Pericardium fibroblast (primary cell): ENCODE data around the gene MAGEA9B. TPM values are rescaled to one million over a fixed set of nuclear protein-coding genes. Genes with fewer than 3 reads are reported as not detected.

Source experiments
- total RNA-seq: library from RNA; depleted of rRNA; stranded (reverse); fragments of >200 nt; gene quantifications from 2 replicates; pipeline ENCODE4 v1.2.3, GENCODE V29; 2015

The MAGEA9B gene, protein sequence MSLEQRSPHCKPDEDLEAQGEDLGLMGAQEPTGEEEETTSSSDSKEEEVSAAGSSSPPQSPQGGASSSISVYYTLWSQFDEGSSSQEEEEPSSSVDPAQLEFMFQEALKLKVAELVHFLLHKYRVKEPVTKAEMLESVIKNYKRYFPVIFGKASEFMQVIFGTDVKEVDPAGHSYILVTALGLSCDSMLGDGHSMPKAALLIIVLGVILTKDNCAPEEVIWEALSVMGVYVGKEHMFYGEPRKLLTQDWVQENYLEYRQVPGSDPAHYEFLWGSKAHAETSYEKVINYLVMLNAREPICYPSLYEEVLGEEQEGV
- not detected in 2 replicates for total RNA-seq

DNA sequence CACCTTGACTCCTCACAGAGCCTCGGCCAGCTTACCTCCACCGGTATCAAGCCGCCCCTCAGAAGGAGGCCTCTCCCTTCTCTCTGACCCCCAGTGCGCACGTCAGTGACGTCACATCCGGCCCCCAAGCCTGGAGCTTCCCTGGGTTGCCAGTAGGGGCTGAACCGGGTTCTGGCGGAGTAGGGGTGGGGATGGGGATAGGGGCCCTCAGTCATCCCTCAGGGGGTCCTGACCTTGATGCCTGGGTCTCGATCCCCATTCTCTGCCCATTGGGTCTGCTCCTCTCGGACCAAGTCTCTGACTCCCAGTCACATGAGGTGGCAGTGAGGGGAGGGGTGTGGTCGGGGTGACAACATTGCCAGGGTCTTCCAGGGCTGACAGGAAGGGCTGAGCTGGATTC lies at the start of gene MAGEA9B:
Gene MAGEA9B (minus strand): TSS at position 101 of the 400 bp plus-strand sequence. CDS start 4,280 bp downstream, outside the sequence.

DNA sequence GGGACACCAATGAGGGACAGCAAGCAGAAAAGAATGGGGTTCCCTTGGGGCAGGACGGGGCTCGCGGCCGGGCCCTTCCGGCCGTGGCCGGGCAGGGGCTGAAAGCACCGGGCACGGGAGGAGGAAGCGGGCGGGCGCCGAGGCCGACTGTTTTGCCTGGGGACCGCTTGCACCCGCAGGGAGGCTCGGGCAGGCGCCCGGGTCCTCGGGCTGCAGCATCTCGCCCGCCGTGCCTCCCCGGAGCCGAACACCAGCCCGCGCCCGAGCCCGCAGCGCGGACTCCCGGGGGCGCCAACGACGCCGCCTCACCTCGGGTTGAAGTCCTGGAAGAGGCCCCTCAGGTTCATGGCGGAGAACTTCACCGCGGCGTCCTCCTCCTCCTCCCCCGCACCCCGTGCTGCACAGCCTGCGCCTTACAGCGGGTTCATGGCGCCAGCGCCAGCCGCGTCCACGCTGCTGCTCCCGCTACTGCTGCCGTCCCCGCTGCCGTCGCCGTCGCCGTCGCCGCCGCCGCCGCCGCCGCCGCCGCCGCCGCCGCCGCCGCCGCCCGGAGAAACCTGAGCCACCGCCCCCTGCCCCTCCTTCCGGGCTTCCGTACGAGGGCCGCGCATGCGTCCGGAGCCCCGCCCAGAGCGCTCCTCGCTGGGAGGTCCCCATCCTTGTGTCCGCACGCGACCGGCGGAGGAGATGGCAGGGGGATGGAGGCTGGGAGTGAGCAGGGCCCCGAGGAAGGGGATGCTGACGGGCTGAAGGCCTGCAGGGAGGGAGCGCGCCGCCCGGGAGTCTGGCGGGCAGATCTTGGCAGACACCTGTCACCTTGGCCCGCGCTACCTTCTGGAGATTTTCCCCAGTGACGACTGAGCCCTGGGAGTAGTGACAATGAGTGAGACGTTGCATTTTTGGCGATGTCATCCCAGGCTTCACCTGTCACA lies 44.2 kb upstream of the MAGEA9B start, which contains the start of gene TMEM185A:
Gene TMEM185A (minus strand): TSS at position 559 of the 932 bp plus-strand sequence. CDS start 212 bp downstream, at position 347.

DNA sequence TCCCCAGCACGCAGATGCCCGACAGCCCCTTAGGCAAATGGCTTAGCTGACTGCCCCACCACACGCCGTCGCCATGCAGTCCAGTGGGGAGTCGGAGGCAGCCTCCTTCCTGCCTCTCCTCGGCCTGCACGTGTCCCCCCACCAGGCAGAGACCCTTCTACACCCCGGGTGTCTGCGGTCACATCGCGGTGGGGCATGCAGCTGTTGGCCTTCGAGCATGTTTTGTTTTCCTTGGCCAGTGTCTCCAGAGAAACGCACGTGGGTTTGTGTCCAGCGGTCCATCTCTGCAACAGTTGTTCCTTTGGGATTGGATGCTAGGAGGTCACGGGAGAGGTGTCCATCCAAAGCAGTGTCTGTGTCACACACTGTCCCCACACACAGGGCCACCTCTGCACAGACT lies 8.0 kb upstream of the MAGEA9B start, which contains the start of gene HSFX2:
Gene HSFX2 (minus strand): TSS at position 101 of the 400 bp plus-strand sequence. CDS start 614 bp downstream, outside the sequence.

DNA sequence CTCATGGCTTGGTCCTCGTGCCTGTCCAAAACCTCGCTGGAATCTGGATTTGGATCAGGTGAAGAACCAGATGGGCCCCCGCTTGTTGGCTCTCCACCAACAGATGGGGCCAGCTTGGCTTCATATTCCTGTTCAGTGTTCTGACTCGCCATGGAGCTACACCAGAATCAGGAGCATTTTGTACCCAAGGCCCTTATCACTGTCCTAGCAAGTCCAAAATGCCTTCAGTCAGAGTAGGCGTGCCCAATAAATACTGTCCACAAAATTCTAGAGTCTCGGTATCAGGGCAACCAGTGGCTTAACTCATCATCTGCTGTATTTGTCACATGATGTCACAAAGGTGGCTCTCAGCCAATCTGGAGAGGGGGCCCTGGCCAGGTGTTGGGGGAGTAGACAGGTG lies 37.6 kb downstream of the MAGEA9B start, which contains the start of gene HSFX3:
Gene HSFX3 (minus strand): TSS at position 224 of the 400 bp plus-strand sequence. CDS start 72 bp downstream, at position 152.

DNA sequence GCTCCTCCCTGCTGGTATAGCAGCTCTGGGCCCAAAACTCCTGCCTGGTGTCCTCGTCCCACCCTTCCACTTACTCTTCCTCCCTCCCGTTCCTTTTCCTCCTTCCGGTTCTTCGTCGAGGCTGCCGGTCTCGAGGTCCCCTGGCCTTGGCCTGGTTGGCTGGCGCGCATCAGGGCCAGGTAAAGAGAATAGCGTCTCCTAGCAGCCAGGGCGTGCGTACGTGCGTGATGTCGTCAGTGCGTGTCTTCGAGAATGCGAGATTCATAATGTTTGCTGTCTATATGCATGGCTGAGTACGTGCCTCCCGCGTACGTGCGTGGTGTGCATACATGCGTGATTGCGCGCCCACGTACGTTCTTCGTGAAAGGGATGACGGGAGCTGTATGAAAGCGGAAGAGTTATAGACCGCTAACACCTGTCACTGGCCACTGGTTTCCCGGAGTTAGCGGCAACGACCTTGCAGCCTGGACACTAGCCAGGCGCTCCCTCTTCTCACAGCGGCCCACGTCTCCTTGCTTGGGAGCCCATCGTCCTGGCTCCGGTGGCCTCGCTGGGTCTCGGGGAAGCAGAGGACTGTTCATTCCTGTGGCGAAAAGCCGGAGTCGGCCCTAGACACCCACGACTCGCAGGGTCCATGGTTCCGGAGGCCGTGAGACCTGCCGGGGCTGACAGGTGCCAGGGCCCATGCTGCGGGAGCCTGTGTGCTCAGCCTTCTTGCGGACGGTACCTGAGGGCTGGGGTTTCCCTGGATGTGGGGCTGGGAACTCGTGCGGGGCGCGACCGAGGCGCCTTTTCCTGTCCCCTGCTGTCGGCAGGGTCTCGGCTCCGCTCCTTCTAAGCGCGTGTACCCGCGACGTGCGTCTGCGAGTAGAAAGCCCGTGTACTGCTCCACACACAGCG lies 46.4 kb downstream of the MAGEA9B start, which contains the start of gene EOLA1:
Gene EOLA1 (plus strand): TSS at position 392 of the 900 bp plus-strand sequence. CDS start 4,619 bp downstream, outside the sequence.

Other genes starting within 250 kb of the MAGEA9B start
- gene IDS, start 82.2 kb downstream of the MAGEA9B start, total RNA-seq: 8.9 and 20.3 TPM in 2 replicates
- 11.1 and 22.0 TPM in 2 replicates for gene EOLA1, start 46.4 kb downstream of the MAGEA9B start, total RNA-seq
- not detected in 2 replicates for gene HSFX3, start 37.5 kb downstream of the MAGEA9B start, total RNA-seq
- 0.68 TPM in 1 of 2 replicates, not detected in the other for gene HSFX2, start 7.9 kb upstream of the MAGEA9B start, total RNA-seq
- 10.9 and 14.1 TPM in 2 replicates for gene TMEM185A, start 44.3 kb upstream of the MAGEA9B start, total RNA-seq
- gene MAGEA11, start 124.6 kb upstream of the MAGEA9B start, total RNA-seq: not detected in 2 replicates
- gene HSFX1, start 186.6 kb upstream of the MAGEA9B start, total RNA-seq: 0.12 and 0.60 TPM in 2 replicates
- not detected in 2 replicates for gene MAGEA9, start 194.5 kb upstream of the MAGEA9B start, total RNA-seq